ENCODE measurements around the gene LMBR1L. TPM values are rescaled to one million over a fixed set of nuclear protein-coding genes. Genes with fewer than 3 reads are reported as not detected.

The LMBR1L gene
- total and polyA plus RNA-seq, 2 of the 13 experiments (the other 11 are each of a cell fraction or from before 2014, with no cell fraction given), result 12.2 to 65.9 TPM

- H3K27me3 ChIP-seq (ENCODE audit: control insufficient read depth in 1 of 2, insufficient read depth in 2 of 2, low read length in 2 of 2), result no peaks in the 10 kb centered on the region
- no TSS peak for BruUV-seq (replicated peaks)
- DNase-seq (ENCODE audit: low spot score), result no peak
- H2AFZ ChIP-seq (ENCODE audit: low read length), result no peak overlapping the region
- H3K4me3 ChIP-seq (replicated peaks in 1 of 3; ENCODE audit: insufficient read depth in 1 of 3, low read depth in 2 of 3, low read length in 3 of 3), result no peak overlapping the region
- H3K9ac ChIP-seq (ENCODE audit: insufficient read depth, low read depth, low read length), result no peak overlapping the region
- intact Hi-C loops (cut with micrococcal nuclease; ENCODE audit: unreplicated experiment) (no loop called here), in situ Hi-C loops (cut with HindIII; ENCODE audit: extremely low pct_ligation_motif_present, low pct_unique_long_range_greater_than_20kb) (no loop called here)
- FAIRE-seq, result no peak
- WGBS (ENCODE audit: low lambda C conversion rate), result 97% methylated on average over 15 of the region's 16 CpGs
- no peak overlapping the region for H3K27ac ChIP-seq (ENCODE audit: extremely low read length, insufficient read depth, low read length)
- H3K9me3 ChIP-seq (ENCODE audit: low read length), result no peaks in the 10 kb centered on the region
- TF ChIP-seq GPN1 (CRISPR knock-in tag; IDR thresholded peaks at IDR 0.05; ENCODE audit: borderline replicate concordance) (no peak), ZNF280B (CRISPR knock-in tag; IDR thresholded peaks at IDR 0.05; ENCODE audit: borderline replicate concordance) (no peak)
- no peak for ATAC-seq
- no peak overlapping the region for H3K4me2 ChIP-seq (ENCODE audit: low read depth, low read length)
- peaks cover 41% of the 10 kb centered on the region for H4K20me1 ChIP-seq (ENCODE audit: insufficient read depth, low read length)
- peaks cover 29% of the 10 kb centered on the region for H3K4me1 ChIP-seq (ENCODE audit: insufficient read depth, low read length)
- H3K79me2 ChIP-seq (ENCODE audit: insufficient read depth, low read length), result peaks cover 31% of the 10 kb centered on the region
- H3K36me3 ChIP-seq (replicated peaks in 1 of 2; ENCODE audit: control insufficient read depth in 1 of 2, insufficient read depth in 2 of 2, low read length in 2 of 2), result peaks cover 61 to 82% of the 10 kb centered on the region in 2 experiments
- ChIA-PET CTCF (ENCODE audit: low intra/inter-chr PET ratio, low total read pairs) (no interaction called here), POLR2A (no interaction called here)
Measured at GRCh38 chr12:49052451-49053208, 58.0 kb downstream of the LMBR1L start.

DNA sequence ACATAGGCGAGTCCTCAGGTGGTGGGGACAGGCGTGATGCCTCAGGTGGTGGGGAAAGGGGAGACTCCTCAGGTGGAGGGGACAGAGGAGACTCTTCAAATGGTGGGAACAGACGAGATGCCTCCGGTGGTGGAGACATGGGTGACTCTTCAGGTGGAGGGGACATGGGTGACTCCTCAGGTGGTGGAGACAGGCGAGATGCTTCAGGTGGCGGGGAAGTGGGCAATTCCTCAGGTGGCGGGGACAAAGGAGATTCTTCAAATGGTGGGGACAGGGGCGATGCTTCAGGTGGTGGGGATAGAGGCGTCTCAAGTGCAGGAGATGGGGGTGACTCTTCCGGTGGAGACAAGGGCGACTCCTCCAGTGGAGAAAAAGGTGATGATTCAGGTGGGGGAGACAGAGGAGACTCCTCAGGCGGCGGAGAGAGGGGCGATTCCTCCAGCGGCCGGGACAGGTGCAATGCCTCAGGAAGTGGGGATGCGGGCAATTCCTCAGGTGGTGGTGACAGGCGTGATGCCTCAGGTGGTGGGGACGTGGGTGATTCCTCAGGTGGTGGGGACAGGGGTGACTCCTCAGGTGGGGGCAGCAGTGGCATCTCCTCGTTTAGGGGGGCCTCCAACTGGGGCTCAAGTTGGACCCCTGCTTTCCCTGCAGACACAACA lies 58.7 kb downstream of the LMBR1L start:
- no peak overlapping the region for H3K4me2 ChIP-seq (ENCODE audit: low read depth, low read length)
- BruUV-seq (replicated peaks), result no TSS peak
- H4K20me1 ChIP-seq (ENCODE audit: insufficient read depth, low read length), result peaks cover 34% of the 10 kb centered on the region
- H3K9ac ChIP-seq (ENCODE audit: insufficient read depth, low read depth, low read length), result no peak overlapping the region
- 97% methylated on average over 20 of the region's 20 CpGs for WGBS (ENCODE audit: low lambda C conversion rate)
- no peaks in the 10 kb centered on the region for H3K9me3 ChIP-seq (ENCODE audit: low read length)
- ATAC-seq (no peak), DNase-seq (ENCODE audit: low spot score) (no peak), FAIRE-seq (no peak)
- no peak overlapping the region for H2AFZ ChIP-seq (ENCODE audit: low read length)
- in situ Hi-C loops (cut with HindIII; ENCODE audit: extremely low pct_ligation_motif_present, low pct_unique_long_range_greater_than_20kb), result no loop called here
- H3K36me3 ChIP-seq (replicated peaks in 1 of 2; ENCODE audit: control insufficient read depth in 1 of 2, insufficient read depth in 2 of 2, low read length in 2 of 2), result peaks cover 64 to 88% of the 10 kb centered on the region in 2 experiments
- H3K79me2 ChIP-seq (ENCODE audit: insufficient read depth, low read length), result peaks cover 24% of the 10 kb centered on the region
- H3K27ac ChIP-seq (ENCODE audit: extremely low read length, insufficient read depth, low read length), result no peak overlapping the region
- H3K4me1 ChIP-seq (ENCODE audit: insufficient read depth, low read length), result peaks cover 22% of the 10 kb centered on the region
- ChIA-PET POLR2A (no interaction called here), CTCF (ENCODE audit: low intra/inter-chr PET ratio, low total read pairs) (no interaction called here)
- intact Hi-C loops (cut with micrococcal nuclease; ENCODE audit: unreplicated experiment), result no loop called here
- no peaks in the 10 kb centered on the region for H3K27me3 ChIP-seq (ENCODE audit: control insufficient read depth in 1 of 2, insufficient read depth in 2 of 2, low read length in 2 of 2)
- H3K4me3 ChIP-seq (replicated peaks in 1 of 3; ENCODE audit: insufficient read depth in 1 of 3, low read depth in 2 of 3, low read length in 3 of 3), result no peak overlapping the region
- TF ChIP-seq ZEB1 (IDR thresholded peaks at IDR 0.05; ENCODE audit: insufficient replicate concordance, low read depth) (no peak), ZNF646 (CRISPR knock-in tag; IDR thresholded peaks at IDR 0.05) (no peak), SP1 (IDR thresholded peaks at IDR 0.05) (no peak), SP1 (CRISPR knock-in tag; IDR thresholded peaks at IDR 0.05) (no peak), ZNF547 (CRISPR knock-in tag; IDR thresholded peaks at IDR 0.05) (no peak), ZFP37 (CRISPR knock-in tag; IDR thresholded peaks at IDR 0.05; ENCODE audit: borderline replicate concordance) (no peak), FOXK1 (CRISPR knock-in tag; IDR thresholded peaks at IDR 0.05; ENCODE audit: borderline replicate concordance, low read depth) (no peak)
